K562 (cell line): ENCODE data around the gene FARSA. TPM values are rescaled to one million over a fixed set of nuclear protein-coding genes. Genes with fewer than 3 reads are reported as not detected.

Experiments used
- CBFA2T2 ChIP-seq: fragments of 450-650 bp; conservative IDR thresholded peaks from 2 replicates; pipeline ENCODE4 v1.6.1; 2017; ENCODE audit warnings: mild to moderate bottlenecking
- CHCHD3 ChIP-seq: fragments of 250-450 bp; sonication (Bioruptor Pico); IDR thresholded peaks from 2 replicates; pipeline ENCODE4 v2.1.2; 2022; ENCODE audit warnings: mild to moderate bottlenecking
- CREB1 ChIP-seq, 2 experiments: sonication (generic) in 1 of 2; formaldehyde crosslinking in 1 of 2; IDR thresholded peaks; 2 replicates each; pipeline versions ENCODE4 v1.6.1 to v1.8.0; 2012 to 2022; ENCODE audit warnings: inconsistent platforms in 1 of 2, mild to moderate bottlenecking in 1 of 2, missing genetic modification reagents in 1 of 2, moderate library complexity in 1 of 2
- GABPB1 ChIP-seq: sonication (generic); formaldehyde crosslinking; IDR thresholded peaks from 2 replicates; pipeline ENCODE4 v1.8.0; 2022; ENCODE audit warnings: mild to moderate bottlenecking, missing genetic modification reagents
- LARP7 ChIP-seq: fragments of 450-650 bp; IDR thresholded peaks from 2 replicates; pipeline ENCODE4 v1.6.1; 2016
- MLLT1 ChIP-seq, 2 experiments: fragments of 450-650 bp; IDR thresholded peaks; 2 replicates each; pipeline ENCODE4 v1.6.1; 2016
- SREBF1 ChIP-seq: fragments of 150-350 bp; IDR thresholded peaks from 2 replicates; pipeline ENCODE4 v1.6.1; 2014; ENCODE audit warnings: antibody characterized with exemption, low read depth, low read length, borderline replicate concordance
- SUPT5H ChIP-seq: fragments of 450-650 bp; IDR thresholded peaks from 2 replicates; pipeline ENCODE4 v1.6.1; 2016
- ZBTB40 ChIP-seq, 2 experiments: fragments of 450-650 bp in 1 of 2; sonication (generic) in 1 of 2; formaldehyde crosslinking in 1 of 2; IDR thresholded peaks; 2 replicates each; pipeline versions ENCODE4 v1.7.1 to v1.9.0; 2016 to 2022; ENCODE audit warnings: inconsistent platforms in 1 of 2, mild to moderate bottlenecking in 1 of 2, missing genetic modification reagents in 1 of 2
- ZC3H11A ChIP-seq: IDR thresholded peaks from 2 replicates; pipeline ENCODE4 v1.6.1; 2012; ENCODE audit warnings: low read depth, low read length, improper control_type of control experiment
- ZNF445 ChIP-seq: fragments of 250-450 bp; sonication (Bioruptor Pico); IDR thresholded peaks from 2 replicates; pipeline ENCODE4 v1.4.0; 2020; ENCODE audit warnings: low read depth, mild to moderate bottlenecking, moderate library complexity
- polyA plus RNA-seq, 8 experiments: library from polyadenylated mRNA; depleted of rRNA in 4 of 8; stranded (reverse) in 5 of 8; unstranded in 3 of 8; fragments of >200 nt; fragmentation: Nextera tagmentation in 2 of 8; fragmentation: Illumina TruSeq in 1 of 8; extraction: Ambion mirVana in 2 of 8; extraction: Trizol in 1 of 8; gene quantifications; 2 replicates each; pipeline versions ENCODE4 v1.2.1 to v1.2.3, GENCODE V29; 2011 to 2014; ENCODE audit warnings: inconsistent platforms in 1 of 8, missing spikeins in 1 of 8
- total RNA-seq, 7 experiments: library from RNA; depleted of rRNA in 6 of 7; stranded (reverse); fragments of >200 nt in 6 of 7; fragmentation: Illumina TruSeq in 2 of 7; extraction: Trizol in 2 of 7; gene quantifications; 2 replicates each; pipeline versions ENCODE4 v1.2.1 to v1.2.3, GENCODE V29; 2011 to 2021; ENCODE audit warnings: low replicate concordance in 1 of 7
- TF ChIP-seq, protein P1 (sequence below), 2 experiments: fragments of 450-650 bp; IDR thresholded peaks; 2 replicates each; pipeline ENCODE4 v1.6.1; 2018; ENCODE audit warnings: mild to moderate bottlenecking in 2 of 2, low read depth in 1 of 2; ENCODE audit not compliant: partially characterized antibody in 2 of 2

FARSA gene
- total and polyA plus RNA-seq, 9 of the 15 experiments (the other 6 are each of a cell fraction or from before 2014, with no cell fraction given) = 25.2 to 237 (median 89.6) TPM

DNA sequence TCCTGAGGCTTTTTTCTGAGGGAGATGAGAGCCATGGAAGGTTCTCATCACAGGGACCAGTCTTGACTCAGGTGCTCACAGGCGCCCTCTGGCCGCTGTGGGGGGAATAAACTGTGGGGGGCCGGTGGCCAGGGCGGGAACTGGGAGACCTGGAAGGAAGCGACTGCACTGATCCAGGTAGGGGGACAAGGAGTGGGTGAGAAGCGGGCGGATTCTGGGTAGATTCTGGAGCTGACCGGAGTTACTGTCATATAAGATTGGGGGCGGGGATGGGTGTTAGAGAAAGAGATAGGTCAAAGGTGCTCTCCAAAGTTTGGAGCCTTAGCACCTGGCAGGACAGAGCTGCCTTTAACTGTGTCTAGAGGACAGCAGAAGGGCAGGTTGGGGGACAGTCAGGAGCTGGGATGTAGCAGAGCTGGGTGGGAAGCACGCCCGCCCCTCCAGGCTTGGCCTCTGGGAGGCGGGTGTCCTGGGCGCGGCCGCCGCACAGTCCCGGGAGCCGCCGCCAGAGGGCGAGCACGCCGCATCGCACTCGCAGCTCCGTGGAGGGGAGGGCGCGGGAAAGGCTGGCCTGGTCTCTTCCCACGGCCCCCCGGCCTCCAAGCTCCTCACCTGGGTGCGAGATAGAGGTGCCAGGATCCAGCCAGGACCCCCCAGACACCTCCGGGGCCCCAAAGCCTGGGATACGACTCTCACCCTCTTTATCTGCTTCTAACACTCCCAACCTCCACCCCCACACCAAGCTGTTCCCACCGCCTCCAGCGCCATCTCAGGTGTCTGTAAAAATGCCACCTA lies 31.7 kb upstream of the FARSA start (continued):
- TF ChIP-seq CREB1 (IDR thresholded peaks at IDR 0.05) = no peak
- TF ChIP-seq CREB1 (CRISPR knock-in tag; IDR thresholded peaks at IDR 0.05) = peak; percentile 73; the same call in 1 of the 2 replicates
- no peak for TF ChIP-seq CHCHD3 (CRISPR knock-in tag)
- TF ChIP-seq GABPB1 (CRISPR knock-in tag) = peak; percentile 80
- peak; percentile 29 to 82; a peak in 3 of 4 replicates for TF ChIP-seq MLLT1 (IDR thresholded peaks at IDR 0.05)
- TF ChIP-seq CBFA2T2 = peak; percentile 57
- 0 out of 2 replicates have a peak, but pooled peaks have one; percentile 66 for TF ChIP-seq ZBTB40 (IDR thresholded peaks at IDR 0.05)
- no peak for TF ChIP-seq ZBTB40 (CRISPR knock-in tag; IDR thresholded peaks at IDR 0.05)
- 0 out of 2 replicates have a peak, but pooled peaks have one; percentile 42 for TF ChIP-seq SUPT5H
- no peak for TF ChIP-seq ZC3H11A
- TF ChIP-seq ZNF445 (CRISPR knock-in tag) = no peak
- TF ChIP-seq LARP7 = peak; percentile 61; the same call in 1 of the 2 replicates
- no peak for TF ChIP-seq SREBF1
- TF ChIP-seq, protein P1, sequence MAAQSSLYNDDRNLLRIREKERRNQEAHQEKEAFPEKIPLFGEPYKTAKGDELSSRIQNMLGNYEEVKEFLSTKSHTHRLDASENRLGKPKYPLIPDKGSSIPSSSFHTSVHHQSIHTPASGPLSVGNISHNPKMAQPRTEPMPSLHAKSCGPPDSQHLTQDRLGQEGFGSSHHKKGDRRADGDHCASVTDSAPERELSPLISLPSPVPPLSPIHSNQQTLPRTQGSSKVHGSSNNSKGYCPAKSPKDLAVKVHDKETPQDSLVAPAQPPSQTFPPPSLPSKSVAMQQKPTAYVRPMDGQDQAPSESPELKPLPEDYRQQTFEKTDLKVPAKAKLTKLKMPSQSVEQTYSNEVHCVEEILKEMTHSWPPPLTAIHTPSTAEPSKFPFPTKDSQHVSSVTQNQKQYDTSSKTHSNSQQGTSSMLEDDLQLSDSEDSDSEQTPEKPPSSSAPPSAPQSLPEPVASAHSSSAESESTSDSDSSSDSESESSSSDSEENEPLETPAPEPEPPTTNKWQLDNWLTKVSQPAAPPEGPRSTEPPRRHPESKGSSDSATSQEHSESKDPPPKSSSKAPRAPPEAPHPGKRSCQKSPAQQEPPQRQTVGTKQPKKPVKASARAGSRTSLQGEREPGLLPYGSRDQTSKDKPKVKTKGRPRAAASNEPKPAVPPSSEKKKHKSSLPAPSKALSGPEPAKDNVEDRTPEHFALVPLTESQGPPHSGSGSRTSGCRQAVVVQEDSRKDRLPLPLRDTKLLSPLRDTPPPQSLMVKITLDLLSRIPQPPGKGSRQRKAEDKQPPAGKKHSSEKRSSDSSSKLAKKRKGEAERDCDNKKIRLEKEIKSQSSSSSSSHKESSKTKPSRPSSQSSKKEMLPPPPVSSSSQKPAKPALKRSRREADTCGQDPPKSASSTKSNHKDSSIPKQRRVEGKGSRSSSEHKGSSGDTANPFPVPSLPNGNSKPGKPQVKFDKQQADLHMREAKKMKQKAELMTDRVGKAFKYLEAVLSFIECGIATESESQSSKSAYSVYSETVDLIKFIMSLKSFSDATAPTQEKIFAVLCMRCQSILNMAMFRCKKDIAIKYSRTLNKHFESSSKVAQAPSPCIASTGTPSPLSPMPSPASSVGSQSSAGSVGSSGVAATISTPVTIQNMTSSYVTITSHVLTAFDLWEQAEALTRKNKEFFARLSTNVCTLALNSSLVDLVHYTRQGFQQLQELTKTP (IDR thresholded peaks at IDR 0.05; ENCODE audit: low read depth in 1 of 2, partially characterized antibody in 2 of 2) = peak in 1 of 2 experiments; percentile 28
